ENCODE measurements around the gene TYK2.

The TYK2 gene

DNA sequence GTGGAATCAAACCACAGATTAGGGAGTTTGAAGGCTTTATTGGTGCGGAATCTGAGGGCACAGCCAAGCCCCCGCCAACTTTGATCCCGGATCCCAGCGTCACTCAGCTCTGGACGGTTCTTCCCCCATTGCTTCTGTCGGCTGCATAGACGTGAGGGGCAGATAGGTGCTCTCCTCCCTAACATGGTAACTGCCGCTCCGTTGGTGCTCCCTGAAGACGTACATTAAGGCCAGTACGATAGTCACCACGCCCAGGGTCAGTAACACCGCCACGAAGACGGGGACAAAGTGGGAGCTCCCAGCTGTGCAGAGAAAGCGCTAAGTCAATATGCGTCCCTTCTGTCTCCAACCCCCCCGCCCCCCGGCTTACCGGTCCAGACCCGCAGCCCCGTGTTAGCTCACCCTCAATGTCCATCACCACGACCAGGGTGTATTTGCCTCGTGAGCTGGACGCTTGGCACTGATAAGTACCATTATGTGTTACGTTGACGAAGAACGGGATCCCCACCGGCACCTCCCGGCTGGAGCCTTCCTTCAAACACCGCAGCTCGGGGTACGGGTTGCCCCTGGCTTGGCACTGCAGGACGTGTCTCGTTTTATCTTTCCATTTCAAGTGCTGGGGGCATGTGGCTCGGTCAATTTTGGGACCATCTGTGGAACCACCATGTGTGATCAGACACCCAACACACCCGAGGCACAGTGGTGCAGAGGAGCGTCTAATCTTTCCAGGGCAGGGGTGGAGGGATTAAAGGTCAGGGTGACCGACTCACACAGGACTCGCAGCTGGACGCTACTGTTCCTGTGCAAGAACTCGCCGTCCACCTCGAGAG, 46.4 kb downstream of the TYK2 start:
- no peak for DNase-seq (ENCODE audit: low read depth)

DNA sequence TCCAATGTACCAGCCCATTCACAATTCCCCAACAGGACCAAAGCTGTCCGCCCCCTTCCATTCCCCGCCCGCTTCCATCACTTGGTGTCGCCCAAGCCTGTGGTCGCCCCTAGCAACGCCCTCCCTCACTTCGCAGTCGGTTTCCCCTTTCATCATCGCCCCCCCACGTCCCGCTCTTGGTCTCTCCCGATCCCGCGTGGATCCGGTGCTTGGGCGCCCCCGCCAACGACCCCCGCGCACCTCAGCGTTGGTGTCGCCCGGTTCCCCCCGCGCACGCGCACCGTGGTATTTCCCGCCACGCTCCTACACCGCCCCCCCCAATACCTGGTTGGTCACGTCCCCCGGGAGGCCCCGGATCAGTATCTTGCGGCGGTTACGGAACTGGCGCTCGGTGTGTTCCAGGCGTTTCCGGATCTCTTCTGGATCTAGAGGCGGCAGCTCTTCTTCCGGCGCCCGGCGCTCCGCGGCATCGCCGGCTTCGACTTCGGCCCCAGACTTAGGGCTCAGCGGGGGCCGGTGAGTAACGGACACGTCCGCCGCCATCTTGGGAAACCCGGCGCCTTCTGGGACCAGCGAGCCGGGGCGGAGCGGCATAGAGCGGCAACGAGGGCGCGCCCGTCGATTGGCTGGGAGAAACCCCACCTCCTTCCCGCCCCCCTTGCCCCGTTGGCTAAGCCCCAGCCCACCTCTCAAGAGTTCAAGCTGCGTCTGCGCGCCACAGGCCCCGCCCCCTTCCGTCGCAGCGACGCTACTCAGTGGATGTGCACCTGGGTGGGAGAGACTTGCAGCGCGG, 47.2 kb downstream of the TYK2 start, which contains the start of gene RAVER1:
Gene RAVER1 (minus strand): TSS at position 565 of the 793 bp plus-strand sequence. CDS start 22 bp downstream, at position 543.
- DNase-seq (ENCODE audit: low read depth): peak; percentile 83

DNA sequence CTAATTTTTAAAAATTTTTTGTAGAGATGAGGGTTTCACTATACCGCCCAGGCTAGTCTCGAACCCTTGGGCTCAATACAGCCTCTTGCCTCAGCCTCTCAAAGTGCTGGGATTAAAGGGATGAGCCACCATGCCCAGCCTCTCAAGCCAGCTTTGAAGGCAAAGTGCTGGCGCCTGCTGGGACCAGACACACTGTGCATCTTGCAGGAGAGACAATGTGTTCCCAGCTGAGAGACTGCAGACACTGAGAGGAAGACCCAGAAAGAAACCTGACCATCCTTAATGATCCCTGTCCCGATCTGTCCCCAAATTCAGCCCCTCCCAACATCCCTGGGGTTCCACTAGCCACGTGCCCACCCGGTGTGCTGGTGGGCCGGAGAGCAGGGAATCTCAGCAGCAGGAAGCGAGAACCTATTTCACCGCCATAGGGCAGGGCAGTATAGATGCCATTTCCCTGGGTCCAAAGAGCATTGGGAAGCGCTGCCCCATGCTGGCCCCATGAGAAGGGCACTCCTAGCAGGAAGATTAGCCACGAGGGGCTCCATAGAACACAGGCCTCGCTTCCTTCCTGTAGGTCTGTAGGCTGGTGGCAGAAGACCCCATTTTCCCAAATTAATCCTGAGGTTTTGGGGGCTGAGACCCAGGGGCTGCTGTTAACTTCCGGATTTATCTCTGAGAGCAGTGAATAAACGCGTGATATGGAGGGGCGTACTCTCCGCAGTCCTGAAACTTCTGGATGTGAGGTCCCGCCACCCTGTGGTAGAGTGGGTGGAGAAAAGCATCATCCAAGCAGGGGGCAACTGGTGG, 48.0 kb downstream of the TYK2 start:
- no peak for DNase-seq (ENCODE audit: low read depth)

DNA sequence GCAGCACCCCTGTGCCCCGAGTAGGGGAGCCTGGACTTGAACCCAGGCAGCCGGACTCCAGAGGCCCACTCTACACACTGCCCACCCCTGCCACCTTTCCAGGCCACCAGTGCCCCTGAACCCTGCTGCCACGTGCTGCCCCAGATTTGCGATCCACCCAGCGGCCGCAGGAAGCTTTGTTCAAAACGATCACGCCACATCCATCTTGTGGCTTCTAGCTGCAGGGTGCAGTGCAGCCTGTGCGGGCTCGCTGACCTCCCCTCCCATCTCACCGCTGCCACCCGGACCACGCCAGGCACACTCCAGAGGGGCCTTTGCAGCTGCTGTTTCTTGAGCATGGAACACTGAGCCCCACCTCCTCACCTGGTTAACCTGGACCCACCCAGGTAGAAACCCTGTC, 50.8 kb downstream of the TYK2 start:
- DNase-seq (ENCODE audit: low read depth): no peak

DNA sequence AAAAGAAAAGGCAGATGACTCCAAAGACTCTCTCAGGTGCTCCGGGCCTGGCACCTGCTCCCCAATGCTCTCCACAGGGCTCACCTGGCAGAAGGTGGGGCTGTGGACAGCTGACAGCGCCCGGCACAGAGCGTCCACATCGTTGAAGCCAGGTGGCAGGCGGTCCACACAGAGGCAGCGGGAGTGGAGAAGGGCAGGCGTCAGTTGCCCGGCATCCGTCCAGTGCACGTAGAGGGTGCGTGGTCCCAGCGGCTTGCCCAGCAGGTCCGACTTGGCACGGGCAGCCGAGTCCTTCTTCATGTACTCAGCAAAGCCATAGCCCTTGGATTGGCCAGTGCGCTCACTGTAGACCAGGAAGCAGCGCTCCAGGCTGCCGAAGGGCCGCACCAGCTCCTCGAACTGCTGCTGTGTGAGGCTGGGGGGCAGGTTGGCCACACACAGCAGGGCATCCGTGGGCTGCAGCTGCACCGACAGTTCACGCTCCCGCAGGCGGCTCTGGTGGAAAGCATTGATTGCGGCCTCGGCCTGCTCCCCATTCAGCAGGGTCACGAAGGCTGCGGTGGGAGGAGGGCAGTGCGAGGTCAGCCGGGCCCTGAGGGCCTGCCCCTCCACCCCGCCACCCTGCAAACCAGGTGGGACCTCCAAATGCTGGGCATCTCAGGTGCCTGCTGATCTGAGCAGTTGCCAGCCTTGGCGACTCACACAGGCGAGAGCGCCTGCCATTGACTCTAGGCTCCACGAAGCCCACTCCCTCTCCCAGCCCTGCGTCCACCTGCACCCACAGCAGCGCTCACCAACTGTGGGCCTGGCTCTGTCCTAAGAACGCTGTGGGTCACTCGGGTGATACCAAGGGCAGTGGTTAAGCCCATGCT, 51.6 kb downstream of the TYK2 start:
- no peak for DNase-seq (ENCODE audit: low read depth)

DNA sequence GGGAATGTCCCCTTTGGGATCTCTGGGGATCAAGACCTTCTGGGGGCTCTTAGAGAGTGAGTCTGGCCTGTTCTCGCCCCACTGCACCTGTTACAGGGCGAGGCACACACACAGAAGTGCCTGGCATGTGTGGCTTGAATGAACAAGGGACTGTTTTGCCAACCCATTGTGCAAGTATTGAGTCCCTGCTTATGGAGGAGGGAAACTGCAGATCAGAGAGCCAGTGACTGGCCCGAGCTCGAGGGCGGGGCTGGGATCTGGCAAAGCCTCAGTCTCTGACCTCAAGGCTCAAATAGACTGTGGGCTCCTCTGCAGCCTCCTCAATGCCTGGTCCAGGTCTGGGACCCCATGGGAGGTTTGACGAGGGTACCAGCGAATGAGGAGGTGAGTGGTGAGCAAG, 52.6 kb downstream of the TYK2 start:
- DNase-seq (ENCODE audit: low read depth): no peak

DNA sequence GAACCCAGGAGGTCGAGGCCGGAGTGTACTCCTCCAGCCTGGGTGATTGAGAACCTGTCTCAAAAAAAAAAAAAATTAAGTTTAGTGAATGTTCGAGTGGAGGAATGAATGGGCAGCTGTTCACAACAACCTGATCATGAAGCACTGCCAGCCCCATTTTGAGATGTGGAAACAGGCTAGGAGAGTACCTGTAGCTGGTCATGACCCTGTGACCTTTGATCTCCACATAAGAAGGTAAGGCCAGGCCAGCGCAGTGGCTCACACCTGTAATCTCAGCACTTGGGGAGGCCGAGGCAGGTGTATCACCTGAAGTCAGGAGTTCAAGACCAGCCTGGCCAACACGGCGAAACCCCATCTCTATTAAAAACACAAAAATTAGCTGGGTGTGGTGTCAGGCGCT, 54.6 kb downstream of the TYK2 start:
- DNase-seq (ENCODE audit: low read depth): no peak

DNA sequence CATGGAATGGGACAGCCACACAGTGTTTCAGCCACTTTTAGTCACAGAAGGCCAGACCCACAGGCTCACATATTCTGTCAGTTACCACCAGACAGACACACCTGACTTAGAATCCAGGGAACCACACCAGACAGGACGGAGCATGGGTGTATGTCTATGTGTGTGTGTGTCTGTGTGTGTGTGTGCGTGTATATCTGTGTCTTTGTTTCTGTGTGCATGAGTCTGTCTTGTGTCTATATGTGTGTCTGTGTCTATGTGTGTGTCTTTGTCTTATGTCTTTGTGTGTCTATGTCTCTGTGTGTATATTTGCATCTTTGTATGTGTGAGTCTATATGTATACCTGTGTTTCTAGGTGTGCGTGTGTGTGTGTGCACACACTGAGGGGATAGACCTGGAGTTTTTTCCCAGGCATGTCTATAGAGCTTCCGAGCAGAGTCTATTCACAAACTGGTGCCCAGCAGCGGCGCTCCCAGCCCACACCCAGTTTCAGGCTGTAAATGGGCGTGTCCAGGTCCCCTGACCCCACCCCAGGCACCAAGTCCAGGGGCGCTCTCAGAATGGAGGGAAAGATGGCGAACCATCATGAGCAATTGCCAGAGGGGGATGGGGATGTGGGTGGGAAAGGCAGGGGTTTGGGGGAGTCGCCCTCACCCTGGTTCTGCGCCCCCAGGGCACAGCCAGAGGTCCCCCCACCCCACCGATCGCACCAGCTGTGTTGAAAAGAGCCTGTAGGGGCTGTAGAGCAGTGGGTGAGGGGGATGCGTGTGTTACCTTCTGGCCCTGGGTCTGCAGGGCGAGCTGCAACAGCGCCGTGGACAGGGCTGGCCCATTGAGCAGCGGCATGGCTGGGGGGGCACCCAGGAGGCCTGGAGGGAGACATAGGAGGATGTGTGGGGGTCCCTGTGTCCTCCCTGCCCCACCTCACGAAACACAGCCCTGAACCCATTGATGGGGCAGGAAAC, 58.2 kb downstream of the TYK2 start:
- no peak for DNase-seq (ENCODE audit: low read depth)

DNA sequence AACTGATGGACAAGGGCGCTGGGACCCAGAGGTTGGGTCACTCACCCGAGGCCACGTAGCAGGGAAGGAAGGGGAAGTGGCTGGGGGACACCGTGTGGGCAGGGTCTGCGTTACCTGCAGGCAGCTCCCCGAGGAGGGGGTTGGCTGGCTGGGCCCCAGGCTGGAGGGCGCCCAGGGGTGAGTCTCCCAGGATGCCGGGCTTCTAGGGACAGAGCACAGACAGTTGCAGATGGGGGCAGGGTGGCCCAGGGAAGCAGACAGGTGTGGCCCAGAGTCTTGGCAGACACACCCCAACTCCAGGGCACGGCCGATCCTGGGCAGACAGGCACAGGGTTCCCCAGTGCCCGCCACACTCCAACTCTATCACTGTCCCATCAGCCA, 59.0 kb downstream of the TYK2 start:
- DNase-seq (ENCODE audit: low read depth): no peak

DNA sequence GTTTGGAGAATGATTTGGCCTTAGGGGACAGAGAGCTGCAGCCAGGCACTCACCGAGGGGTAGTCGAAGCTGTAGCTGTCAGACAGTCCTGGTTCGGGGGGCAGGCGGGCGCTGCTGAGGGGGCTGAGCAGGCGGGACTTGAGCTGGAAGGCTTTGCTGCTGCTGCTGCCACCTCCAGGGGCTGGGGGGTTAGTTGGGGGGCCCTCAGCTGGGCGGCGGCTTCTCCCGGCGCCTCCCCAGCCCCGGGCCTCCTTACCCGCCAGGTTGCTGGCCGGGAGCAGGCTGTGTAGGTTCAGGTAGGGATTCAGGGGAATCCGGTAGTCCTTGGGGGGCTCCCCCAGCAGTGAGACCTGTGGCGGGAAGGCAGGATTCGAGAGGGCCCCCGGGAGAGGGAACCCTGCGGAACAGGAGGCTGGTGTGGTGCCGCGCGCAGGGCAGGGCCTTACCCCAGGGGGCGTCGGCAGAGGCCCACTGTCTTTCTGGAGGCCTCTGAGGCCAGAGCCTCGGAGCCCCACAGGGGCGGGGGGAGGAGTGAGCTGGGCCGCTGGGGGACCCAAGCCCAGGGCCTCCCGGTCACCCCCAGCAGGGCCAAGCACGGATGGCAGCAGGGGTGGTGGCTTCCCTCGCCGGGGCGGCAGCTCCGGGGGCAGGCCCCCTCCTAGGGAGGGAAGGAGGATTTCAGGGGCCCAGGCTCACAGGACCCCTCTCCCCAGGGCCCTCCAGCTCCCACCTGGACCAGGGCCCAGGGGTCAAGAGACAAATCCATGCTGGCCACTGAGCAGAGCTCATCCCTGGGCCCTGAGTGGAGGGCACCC, 59.6 kb downstream of the TYK2 start:
- DNase-seq (ENCODE audit: low read depth): no peak

DNA sequence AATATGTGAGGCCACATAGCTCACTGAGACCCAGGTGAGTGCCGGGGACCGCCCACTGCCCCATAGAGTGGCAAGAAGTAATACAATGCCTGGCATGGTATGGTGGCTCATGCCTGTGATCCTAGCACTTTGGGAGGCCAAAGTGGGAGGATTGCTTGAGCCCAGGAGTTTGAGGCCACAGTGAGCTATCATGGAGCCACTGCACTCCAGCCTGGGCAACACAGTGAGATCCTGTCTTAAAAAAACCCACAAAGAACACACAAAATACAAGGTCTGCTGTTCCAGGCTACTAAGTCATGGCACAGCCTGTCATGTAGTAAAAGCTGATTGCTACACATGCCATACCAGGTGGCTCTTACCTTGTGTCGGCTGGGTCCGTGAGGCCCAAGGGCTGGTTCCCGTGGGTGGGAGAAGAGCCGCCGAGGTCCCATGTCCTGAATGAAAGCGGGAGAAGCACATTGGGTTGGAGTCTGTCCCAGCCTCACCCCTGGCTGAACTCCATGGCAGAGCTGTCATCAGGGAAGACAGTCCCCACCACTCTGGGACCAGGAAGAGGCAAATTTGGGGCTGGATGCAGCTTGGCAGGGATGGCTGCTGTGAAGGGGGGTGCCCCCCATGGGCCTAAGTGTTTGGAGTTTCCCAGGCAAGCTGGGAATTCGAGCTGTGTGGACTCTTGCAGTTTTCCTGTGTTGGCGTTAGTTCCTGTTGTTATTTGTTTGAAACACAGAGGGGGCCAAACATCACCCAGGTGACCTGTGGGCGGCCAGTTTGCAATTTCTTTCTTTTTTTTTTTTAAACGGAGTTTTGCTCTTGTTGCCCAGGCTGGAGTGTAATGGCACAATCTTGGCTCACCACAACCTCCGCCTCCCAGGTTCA, 61.3 kb downstream of the TYK2 start:
- DNase-seq (ENCODE audit: low read depth): no peak

DNA sequence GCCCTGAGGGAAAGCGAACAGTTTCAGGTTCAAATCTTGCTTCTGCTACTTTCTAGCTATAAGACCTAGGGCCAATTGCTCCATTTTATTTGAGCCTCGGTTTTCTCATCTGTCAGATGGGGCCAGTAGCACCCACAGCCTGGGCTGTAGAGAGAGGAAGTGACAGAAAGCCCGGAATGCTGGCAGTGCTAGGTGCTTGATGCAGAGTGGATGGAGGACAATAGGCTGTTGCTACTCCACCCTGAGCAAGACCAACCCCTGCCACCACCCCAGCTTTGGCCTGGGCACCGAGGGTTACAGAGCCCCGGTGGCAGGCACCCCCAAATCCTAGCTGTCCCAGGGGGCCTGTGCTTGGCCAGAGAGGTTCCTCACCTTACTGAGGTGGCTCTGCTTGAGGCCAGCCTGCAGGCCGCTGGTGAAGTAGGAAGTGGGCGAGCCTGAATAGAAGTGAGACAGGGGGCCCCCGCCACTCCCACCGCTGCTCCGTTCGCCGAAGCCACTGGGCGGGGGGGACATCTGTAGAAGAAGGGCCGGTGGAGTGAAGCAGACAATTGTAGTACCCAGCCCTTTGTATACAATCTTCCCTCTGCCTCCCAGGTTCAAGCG, 62.4 kb downstream of the TYK2 start:
- DNase-seq (ENCODE audit: low read depth): no peak

DNA sequence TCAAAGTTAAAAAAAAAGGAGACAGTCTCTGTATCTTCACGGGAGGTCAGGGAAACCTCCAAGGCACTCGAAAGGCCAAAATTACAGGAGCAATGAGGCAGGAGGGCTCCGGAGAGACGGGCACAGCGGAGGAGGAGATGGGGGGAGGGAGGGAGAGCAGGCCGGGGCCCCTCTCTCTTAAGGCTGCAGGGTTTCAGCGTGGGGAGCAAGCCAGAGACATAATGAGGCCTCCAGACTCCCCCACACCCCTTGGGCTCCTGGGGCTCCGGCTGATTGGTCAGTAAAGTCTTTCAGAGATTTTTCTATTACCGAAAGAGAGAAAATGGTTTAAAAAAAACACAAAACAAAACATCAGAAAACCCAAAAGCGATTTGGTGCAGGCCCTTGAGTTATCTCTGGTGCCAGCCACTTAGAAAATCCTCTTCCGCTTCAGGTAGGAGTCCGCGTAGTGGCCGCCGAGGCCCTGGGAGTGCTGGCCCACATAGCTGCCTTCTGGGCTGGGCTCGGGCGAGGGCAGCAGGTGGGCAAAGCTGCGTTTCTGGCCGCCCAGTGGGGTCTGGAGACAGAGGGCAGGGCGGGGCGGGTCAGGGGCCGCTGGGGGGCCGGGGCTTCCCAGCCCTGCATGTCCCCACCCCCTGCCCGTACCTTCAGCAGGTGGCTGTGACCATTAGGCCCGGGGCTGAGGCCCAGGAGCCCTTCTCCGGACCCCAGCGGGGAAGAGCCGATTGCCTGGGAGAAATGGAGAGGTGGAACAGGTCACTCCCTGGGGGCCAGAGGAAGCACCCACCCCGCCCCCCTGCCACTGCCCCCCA, 63.1 kb downstream of the TYK2 start:
- DNase-seq (ENCODE audit: low read depth): no peak

DNA sequence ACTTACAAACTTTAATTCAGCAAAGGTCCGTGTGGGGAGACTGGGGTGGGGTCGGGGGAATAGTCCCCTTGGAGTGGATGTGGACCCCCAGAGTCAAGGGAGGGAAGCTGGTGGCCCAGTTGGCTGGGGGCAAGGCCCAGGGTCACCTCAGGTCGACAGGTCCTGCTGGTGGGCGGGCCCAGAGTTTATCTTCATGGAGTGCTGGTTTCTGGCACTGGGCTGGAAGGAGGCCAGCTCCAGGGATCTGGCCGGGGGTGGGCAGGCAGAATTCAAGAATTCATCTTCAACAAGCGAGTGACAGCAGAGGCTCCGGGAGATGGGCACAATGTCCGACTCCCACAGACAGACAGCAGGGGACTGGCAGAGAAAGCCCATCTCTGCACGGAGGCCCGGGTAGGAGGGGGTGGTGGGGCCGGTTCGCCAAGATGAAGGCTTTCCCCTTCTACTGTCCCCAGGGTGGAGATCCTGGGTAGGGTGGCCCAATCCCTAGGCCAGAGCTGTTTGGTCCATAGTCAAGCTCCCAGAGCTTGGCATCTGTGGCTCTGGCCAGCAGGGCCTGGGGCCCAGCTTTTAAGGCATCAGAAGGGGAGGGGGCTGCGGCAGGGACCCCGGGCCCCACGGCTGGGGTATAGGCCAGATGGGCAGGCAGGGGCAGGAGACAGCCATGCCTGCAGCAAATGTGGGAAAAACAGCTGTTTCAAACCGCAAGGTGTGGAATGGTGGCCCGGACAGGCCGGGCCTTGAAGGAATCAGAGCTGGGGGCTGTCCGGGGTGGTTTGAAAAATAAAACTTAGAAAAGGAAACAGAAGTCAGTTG, 63.9 kb downstream of the TYK2 start:
- no peak for DNase-seq (ENCODE audit: low read depth)

DNA sequence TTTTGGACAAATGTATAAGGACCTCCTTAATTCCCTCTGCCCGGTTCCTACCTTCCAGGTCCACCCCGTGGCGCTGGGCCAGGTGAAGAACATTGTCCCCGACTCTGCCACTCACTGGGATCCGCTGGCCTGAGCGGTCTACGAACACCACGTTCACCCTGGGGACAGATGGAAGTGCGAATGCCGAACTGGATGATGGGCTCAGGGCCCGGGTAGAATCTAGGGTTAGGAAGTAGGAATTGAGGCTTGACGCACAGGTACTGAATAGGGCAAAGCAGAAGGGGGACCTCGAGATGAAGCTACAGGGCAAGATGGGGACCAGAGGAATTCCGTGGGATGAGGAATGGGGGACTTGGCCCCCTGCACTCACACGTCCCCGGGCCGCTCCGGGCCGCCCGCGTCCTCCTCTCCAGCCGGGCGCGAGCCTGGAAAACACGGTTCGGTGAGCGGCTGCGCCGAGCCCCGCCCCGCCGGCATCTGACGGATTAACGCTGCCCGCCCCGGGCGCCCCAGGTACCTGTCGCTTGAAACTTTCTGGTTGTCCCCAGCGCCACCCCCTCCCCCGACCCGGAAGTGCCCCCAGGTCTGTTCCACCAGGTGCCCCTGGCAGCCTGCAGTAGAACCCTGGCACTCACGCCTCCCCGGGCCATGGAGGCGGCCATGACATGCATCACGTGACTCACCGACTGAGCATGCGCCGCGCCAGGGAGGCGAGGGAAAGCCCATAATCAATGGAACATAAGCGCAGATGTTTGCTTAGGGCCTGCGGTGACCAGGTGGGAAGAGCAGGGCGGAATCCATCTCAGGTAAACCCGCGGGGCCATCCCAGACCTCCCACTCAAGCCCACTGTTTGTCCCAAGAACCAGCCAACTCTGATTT, 64.8 kb downstream of the TYK2 start, which contains the start of gene FDX2:
Gene FDX2 (minus strand): TSS at position 681 of the 880 bp plus-strand sequence. CDS start 19 bp downstream, at position 662.
- DNase-seq (ENCODE audit: low read depth): peak; percentile 57

All from HS-27A (cell line).